Aorta (tissue), 5 donors: ENCODE data around the gene MMRN1. TPM values are rescaled to one million over a fixed set of nuclear protein-coding genes. Genes with fewer than 3 reads are reported as not detected.
A peak's percentile ranks its signal among the peaks of the same experiment; 100 is the strongest.
"Not testable (repeated sequence)": the region's sequence is repeated elsewhere in the genome, so short reads cannot be mapped to it uniquely, and the experiment has no call there.

Source experiments
- ATAC-seq: fragments of 200-7000 bp; cut with Tn5 transposase; one replicate; pipeline ENCODE4 v1.9.1; 2022; ENCODE audit warnings: moderate library complexity; ENCODE audit not compliant: low FRiP score
- DNase-seq, 2 donors: peaks; one replicate each; pipeline ENCODE4 v3.0.0-alpha.2; 2020
- H3K27ac ChIP-seq, 2 donors: one replicate each; pipeline ENCODE4 v1.5.1; 2013; ENCODE audit warnings: low read length in 2 of 2, mild to moderate bottlenecking in 2 of 2, moderate library complexity in 2 of 2, control low read depth in 1 of 2, inconsistent platforms in 1 of 2, low read depth in 1 of 2
- H3K27me3 ChIP-seq, 2 donors: one replicate each; pipeline ENCODE4 v1.6.1; 2013; ENCODE audit warnings: control low read depth in 1 of 2, low read length in 1 of 2, mild to moderate bottlenecking in 1 of 2, moderate library complexity in 1 of 2; ENCODE audit not compliant: insufficient read depth in 2 of 2, control insufficient read depth in 1 of 2
- H3K36me3 ChIP-seq, 2 donors: one replicate each; pipeline ENCODE4 v1.6.1; 2013; ENCODE audit warnings: control low read depth in 1 of 2, low read length in 1 of 2, mild to moderate bottlenecking in 1 of 2; ENCODE audit not compliant: insufficient read depth in 2 of 2, control insufficient read depth in 1 of 2
- H3K4me1 ChIP-seq, 2 donors: one replicate each; pipeline ENCODE4 v1.6.1; 2013; ENCODE audit warnings: low read length in 2 of 2, control low read depth in 1 of 2, mild to moderate bottlenecking in 1 of 2, moderate library complexity in 1 of 2; ENCODE audit not compliant: insufficient read depth in 2 of 2, control insufficient read depth in 1 of 2
- H3K4me3 ChIP-seq, 2 donors: one replicate each; pipeline ENCODE4 v1.5.1; 2013; ENCODE audit warnings: low read length in 2 of 2, control low read depth in 1 of 2, mild to moderate bottlenecking in 1 of 2
- H3K9me3 ChIP-seq: one replicate; pipeline ENCODE4 v1.6.1; 2013; ENCODE audit warnings: mild to moderate bottlenecking, low read length; ENCODE audit not compliant: control insufficient read depth
- WGBS, 2 donors: extraction: QIAGEN DNeasy Blood & Tissue Kit; methylation state at CpG; one replicate each; pipeline ENCODE4 v1.1.7; 2013; 5-methylcytosine and 5-hydroxymethylcytosine counted together
- intact Hi-C, 2 donors: fragments of 100-400 bp; cut with DNase I; formaldehyde crosslinking; loops; one replicate each; pipeline versions ENCODE4 v1.14.2 to v1.15.0; 2022
- polyA plus RNA-seq, 2 donors: library from polyadenylated mRNA; stranded (reverse); fragments of 200-250 nt; gene quantifications; one replicate each; pipeline ENCODE4 v1.2.3, GENCODE V29; 2013
- total RNA-seq, 2 donors: library from RNA; stranded (reverse); fragmentation: NEBNext Ultra II Directional; extraction: Animal tissue kit (Norgen Biotek cat#: 25700); gene quantifications; one replicate each; pipeline ENCODE4 v1.2.1, GENCODE V29; 2021
- donor health status: healthy with polysubstance abuse.
- donor health status: Bipolar disorder and iron deficiency.
- donor health status: DM: no; HTN: no; CAD: no.
- donor health status: DM: no; HTN: no; CAD: no.
- donor health status: DM: yes; HTN: yes; CAD: no.

MMRN1 gene
- total and polyA plus RNA-seq, 4 donors: 0.10 to 87.0 (median 12.3) TPM

DNA sequence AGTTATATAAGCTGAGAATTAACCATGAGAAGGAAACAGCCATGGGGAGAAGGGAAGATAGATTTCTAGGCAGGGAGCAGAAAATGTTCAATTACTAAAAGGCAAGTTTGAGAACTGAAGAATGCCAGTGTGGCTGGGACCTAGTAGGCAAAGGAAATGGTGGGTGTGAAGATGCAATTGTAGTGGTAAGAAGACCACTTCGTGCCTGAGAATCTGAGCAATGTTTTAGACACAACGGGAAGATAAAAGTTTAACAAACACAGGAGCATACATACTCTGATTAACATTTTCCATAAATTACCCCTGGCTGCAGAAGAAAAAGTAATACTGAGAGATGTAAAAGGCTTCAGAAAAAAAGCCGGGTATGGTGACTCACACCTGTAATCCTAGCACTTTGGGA, 18.1 kb upstream of the MMRN1 start:
- Histone ChIP-seq H3K27ac (no peak overlapping the region), H3K9me3 (no peaks in the 10 kb centered on the region), H3K27me3 (no peaks in the 10 kb centered on the region), H3K4me3 (no peak overlapping the region), H3K4me1 (no peaks in the 10 kb centered on the region), H3K36me3 (no peaks in the 10 kb centered on the region)
- ATAC-seq (no peak), DNase-seq (no peak)
- WGBS, 2 donors: 81 to 82% methylated on average over 3 of the region's 3 CpGs
- intact Hi-C loops: no loop called here

DNA sequence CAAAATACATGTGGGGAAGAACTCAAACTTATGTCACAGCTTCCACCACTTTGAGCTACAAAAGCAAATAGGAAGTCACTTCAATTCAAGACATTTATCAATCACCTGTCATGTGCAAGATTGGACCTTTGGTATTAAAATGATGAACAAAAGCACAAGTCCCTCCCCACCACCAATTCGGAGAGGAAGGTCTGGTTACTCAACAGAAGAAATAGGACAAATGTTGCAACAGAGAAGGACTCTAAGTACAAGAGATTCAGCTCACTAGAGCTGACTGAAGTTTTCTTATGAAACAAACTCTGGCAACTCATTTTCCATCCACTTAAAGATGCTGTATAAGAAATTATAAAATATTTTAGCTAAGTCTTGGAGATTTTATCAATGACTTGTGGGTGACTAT, 16.0 kb upstream of the MMRN1 start:
- Histone ChIP-seq H3K9me3 (no peaks in the 10 kb centered on the region), H3K36me3 (no peaks in the 10 kb centered on the region), H3K27ac (no peak overlapping the region), H3K4me3 (no peak overlapping the region), H3K4me1 (no peaks in the 10 kb centered on the region), H3K27me3 (no peaks in the 10 kb centered on the region)
- intact Hi-C loops: no loop called here
- DNase-seq: no peak
- ATAC-seq: no peak
- 48 to 63% methylated on average over 1 of the region's 1 CpG for WGBS, 2 donors

DNA sequence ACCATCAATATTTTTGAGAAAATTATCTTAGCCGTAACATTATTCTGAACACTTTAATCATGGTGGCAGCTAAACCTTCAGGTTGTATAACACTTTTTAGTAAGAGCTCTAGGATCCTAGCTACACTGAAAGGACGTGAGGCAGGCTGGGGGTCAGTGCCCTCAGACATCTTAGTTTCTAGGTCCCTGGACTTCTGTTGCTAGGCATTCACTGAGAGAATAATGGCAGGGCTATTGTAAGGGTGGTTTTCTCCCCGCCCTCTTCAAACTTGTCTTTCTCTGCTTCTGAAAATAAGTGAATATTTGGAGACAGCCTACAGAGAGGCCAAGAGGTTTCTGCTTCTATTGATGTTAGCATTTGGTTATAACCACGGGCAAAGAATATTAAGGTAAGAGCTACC, 15.4 kb upstream of the MMRN1 start:
- 65 to 71% methylated on average over 4 of the region's 4 CpGs for WGBS, 2 donors
- intact Hi-C loops: no loop called here

DNA sequence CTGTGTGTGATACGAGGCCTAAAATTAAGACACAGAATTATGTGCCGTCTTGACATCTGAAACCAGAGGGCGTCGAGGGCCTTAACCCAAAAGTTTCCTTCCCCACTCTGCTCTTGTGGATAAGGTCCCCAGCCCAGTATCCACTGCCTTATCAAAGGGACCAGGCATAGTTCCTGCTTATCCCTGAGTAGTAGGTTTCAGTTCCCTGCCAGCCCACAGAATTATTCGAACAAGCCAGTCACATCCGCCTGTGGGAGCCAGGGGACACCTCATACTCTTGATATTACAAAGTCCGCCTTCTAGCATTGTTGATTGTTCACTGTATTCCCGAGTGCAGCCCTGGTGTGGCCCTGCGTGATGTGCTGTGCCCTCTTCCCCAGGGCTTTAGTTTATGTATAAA, 5.4 kb upstream of the MMRN1 start:
- no peak for ATAC-seq
- 66 to 72% methylated on average over 9 of the region's 9 CpGs for WGBS, 2 donors
- intact Hi-C loops: no loop called here

More for the DNA sequence above, 15.4 kb upstream of the MMRN1 start:
- Histone ChIP-seq H3K27me3 (no peaks in the 10 kb centered on the region), H3K36me3 (no peaks in the 10 kb centered on the region), H3K4me1 (no peaks in the 10 kb centered on the region), H3K27ac (no peak overlapping the region), H3K9me3 (no peaks in the 10 kb centered on the region), H3K4me3 (no peak overlapping the region)
- ATAC-seq (no peak), DNase-seq (no peak)

DNA sequence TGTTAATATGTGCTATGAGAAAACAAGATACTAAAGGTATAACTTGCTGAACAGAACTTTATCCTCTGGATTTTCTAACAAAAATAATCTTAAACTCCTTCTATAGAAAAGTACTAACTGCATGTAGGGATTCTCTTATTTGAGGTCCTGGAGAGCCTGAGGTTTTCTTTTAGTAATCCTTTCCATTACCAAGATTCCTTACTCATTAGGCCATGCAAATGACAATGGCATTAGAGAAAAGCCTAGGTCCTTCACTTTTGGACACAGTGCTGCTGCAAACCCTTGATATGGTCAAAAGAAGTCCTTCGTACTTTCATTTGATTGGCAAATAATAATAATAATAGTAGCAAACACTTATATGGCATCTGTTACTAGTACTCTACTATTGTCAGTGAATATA, 3.2 kb downstream of the MMRN1 start:
- intact Hi-C loops: loop anchor here in 1 of 2 donors (5.0 kb wide), 1 partner anchor 741 kb away; no protein-coding TSS in a partner anchor

More for the DNA sequence above, 5.4 kb upstream of the MMRN1 start:
- Histone ChIP-seq H3K27me3 (no peaks in the 10 kb centered on the region), H3K4me1 (no peaks in the 10 kb centered on the region), H3K4me3 (no peak overlapping the region), H3K36me3 (no peaks in the 10 kb centered on the region), H3K27ac (no peak overlapping the region), H3K9me3 (no peaks in the 10 kb centered on the region)
- DNase-seq: peak; percentile 22 to 53

DNA sequence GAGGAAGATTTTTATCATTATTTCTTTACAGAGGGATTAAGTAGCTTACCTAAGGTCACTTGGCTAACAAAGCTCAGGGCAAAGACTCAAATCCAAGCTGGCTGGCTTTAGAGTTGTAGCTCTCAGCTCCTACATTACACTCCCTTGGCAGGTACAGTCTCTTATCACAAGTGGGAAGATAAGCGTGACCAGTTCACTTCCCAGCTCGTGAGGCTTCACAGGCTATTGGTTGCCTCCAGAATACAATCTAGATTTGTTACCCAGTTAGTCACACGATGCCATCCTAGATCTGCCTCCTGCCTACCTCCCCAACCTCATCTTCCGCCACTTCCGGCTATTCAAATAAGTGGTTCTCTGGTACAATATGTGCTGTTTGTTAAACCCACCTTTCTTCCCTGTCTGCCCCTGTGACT, 3.7 kb downstream of the MMRN1 start:
- no peak overlapping the region for H3K27ac ChIP-seq
- H3K4me3 ChIP-seq: no peak overlapping the region
- no peaks in the 10 kb centered on the region for H3K4me1 ChIP-seq
- peaks cover 0 to 1% of the 10 kb centered on the region in 2 donors for H3K27me3 ChIP-seq
- no peak for DNase-seq
- intact Hi-C loops: loop anchor here in 1 of 2 donors (5.0 kb wide), 1 partner anchor 741 kb away; no protein-coding TSS in a partner anchor
- no peaks in the 10 kb centered on the region for H3K9me3 ChIP-seq
- ATAC-seq: no peak
- no peaks in the 10 kb centered on the region for H3K36me3 ChIP-seq
- 46 to 58% methylated on average over 5 of the region's 5 CpGs for WGBS, 2 donors

More for the DNA sequence above, 3.2 kb downstream of the MMRN1 start:
- WGBS, 2 donors: 78 to 83% methylated on average over 1 of the region's 1 CpG
- H3K4me3 ChIP-seq: no peak overlapping the region
- H3K9me3 ChIP-seq: no peaks in the 10 kb centered on the region
- H3K4me1 ChIP-seq: no peaks in the 10 kb centered on the region
- ATAC-seq: no peak
- H3K27me3 ChIP-seq: peaks cover 0 to 1% of the 10 kb centered on the region in 2 donors
- no peak for DNase-seq
- H3K36me3 ChIP-seq: no peaks in the 10 kb centered on the region
- no peak overlapping the region for H3K27ac ChIP-seq

DNA sequence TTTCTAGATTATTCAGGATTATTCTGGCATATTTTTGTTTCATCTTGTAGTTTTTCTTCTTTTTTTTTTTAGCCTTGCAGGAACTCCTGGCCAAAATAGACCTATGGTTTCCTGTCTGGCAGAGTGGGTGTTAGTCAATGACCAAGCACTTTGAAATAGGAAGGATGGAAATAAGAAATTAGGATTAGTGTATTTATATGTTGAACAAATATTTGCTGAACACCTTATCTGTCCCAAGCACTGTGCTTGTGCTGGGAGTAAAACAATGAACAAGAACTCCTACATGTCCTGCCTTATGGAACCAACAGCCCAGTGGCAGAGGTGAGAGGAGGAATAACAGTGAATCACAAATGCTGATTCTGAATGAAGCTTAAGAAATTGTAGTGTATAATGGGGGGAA, 4.5 kb downstream of the MMRN1 start:
- Histone ChIP-seq H3K4me1 (no peaks in the 10 kb centered on the region), H3K36me3 (no peaks in the 10 kb centered on the region), H3K27me3 (peaks cover 0 to 1% of the 10 kb centered on the region in 2 donors), H3K27ac (no peak overlapping the region), H3K4me3 (no peak overlapping the region), H3K9me3 (no peaks in the 10 kb centered on the region)
- DNase-seq: no peak
- intact Hi-C loops: loop anchor here in 1 of 2 donors (5.0 kb wide), 1 partner anchor 742 kb away; no protein-coding TSS in a partner anchor
- ATAC-seq: no peak

DNA sequence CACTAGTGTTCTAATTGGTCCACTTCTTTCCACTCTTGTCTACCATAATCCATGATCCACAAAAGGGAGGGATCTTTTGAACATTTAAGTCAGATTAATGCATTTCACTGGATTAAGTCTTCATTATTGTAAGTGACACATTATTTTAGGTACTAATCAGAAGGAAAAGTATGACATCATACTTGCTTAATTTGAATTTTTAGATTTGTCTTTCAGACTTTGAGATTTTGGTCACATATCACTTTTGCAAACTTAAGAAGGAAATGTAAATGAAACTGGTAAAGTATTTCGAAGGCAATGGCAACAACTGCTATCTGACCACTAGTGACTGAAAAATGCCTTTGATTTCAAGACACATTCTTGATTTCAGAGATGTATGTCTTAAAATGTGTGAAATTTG, 5.2 kb downstream of the MMRN1 start:
- no peak overlapping the region for H3K4me3 ChIP-seq
- intact Hi-C loops: loop anchor here (5.0 kb wide), 2 partner anchors 673 to 743 kb away; no protein-coding TSS in a partner anchor
- H3K9me3 ChIP-seq: no peaks in the 10 kb centered on the region
- no peak for ATAC-seq
- no peak for DNase-seq
- H3K27ac ChIP-seq: no peak overlapping the region
- H3K4me1 ChIP-seq: no peaks in the 10 kb centered on the region
- peaks cover 0 to 1% of the 10 kb centered on the region in 2 donors for H3K27me3 ChIP-seq
- WGBS, 2 donors: 70 to 75% methylated on average over 1 of the region's 1 CpG
- H3K36me3 ChIP-seq: no peaks in the 10 kb centered on the region

DNA sequence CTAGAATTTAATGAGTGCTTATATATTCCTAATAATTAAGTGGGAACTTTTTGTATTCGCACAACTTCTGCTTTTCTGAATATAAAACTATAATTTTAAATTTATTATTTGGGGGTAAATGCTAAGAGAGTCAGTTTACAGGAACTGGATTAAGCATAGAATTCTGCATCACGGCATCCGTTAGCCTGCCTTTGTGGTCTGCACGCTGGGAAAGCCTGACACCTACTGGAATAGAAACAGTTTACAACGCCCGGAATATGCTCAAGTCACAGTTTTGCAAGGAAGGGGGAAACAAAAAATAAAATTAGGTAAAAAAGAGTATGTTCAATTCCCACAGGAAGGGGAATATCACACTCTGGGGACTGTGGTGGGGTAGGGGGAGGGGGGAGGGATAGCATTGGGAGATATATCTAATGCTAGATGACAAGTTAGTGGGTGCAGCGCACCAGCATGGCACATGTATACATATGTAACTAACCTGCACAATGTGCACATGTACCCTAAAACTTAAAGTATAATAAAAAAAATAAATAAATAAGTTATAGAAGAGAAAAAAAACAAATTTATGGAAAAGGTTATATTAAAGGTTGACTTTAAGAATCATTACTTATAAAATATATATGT, 7.3 kb downstream of the MMRN1 start:
- H3K9me3 ChIP-seq, ATAC-seq, H3K4me3 ChIP-seq, H3K36me3 ChIP-seq, H3K27me3 ChIP-seq, H3K27ac ChIP-seq, H3K4me1 ChIP-seq: not testable (repeated sequence)
- 1% methylated on average over 6 of the region's 7 CpGs for WGBS, 2 donors
- intact Hi-C loops: loop anchor here (5.0 kb wide), 1 partner anchor 675 kb away; no protein-coding TSS in a partner anchor
- peak; percentile 45 to 61 for DNase-seq
